Activated T-helper 1 cell treated with anti-CD3 and anti-CD28 coated beads, Interleukin-12 subunit alpha, Interleukin-12 subunit beta, Interleukin-2, Interleukin-4 antibody, amounts not matched to agents 30 ng/mL and 10 ng/mL and 1 ng/mL, durations not matched to agents 14 hours and 24 hours and 36 hours (primary cell): Measurements from ENCODE around the gene SH2D3C. TPM values are rescaled to one million over a fixed set of nuclear protein-coding genes. Genes with fewer than 3 reads are reported as not detected.

Source experiments
- DNase-seq: peaks from one replicate; pipeline ENCODE4 v3.0.0; 2021; ENCODE audit warnings: low spot score
- H3K27ac Mint-ChIP-seq: one replicate; pipeline ENCODE4 v1.8.0; 2021; ENCODE audit warnings: mild to moderate bottlenecking, mixed read lengths
- H3K27me3 Mint-ChIP-seq: one replicate; pipeline ENCODE4 v1.8.0; 2022; ENCODE audit warnings: mild to moderate bottlenecking, moderate library complexity, mixed read lengths; ENCODE audit not compliant: insufficient read depth
- H3K36me3 Mint-ChIP-seq: one replicate; pipeline ENCODE4 v1.8.0; 2021; ENCODE audit warnings: low read depth, mixed read lengths
- H3K4me1 Mint-ChIP-seq: one replicate; pipeline ENCODE4 v1.8.0; 2021; ENCODE audit warnings: low read depth, mixed read lengths
- H3K4me3 Mint-ChIP-seq: one replicate; pipeline ENCODE4 v1.8.0; 2021; ENCODE audit warnings: mild to moderate bottlenecking, moderate library complexity, mixed read lengths
- H3K9me3 Mint-ChIP-seq: one replicate; pipeline ENCODE4 v1.8.0; 2021; ENCODE audit warnings: mixed read lengths
- intact Hi-C: fragments of 100-400 bp; cut with micrococcal nuclease; formaldehyde crosslinking; loops from one replicate; pipeline ENCODE4 v1.15.1; 2024
- total RNA-seq: library from RNA; stranded (reverse); gene quantifications from 2 replicates; pipeline ENCODE4 v1.2.3, GENCODE V29; 2022

SH2D3C gene
- total RNA-seq, 1 donor from 2014 or later: 30.0 TPM

- intact Hi-C loops: loop anchor here (5.0 kb wide), 1 partner anchor 86 kb away; the partner anchor contains the start of gene STXBP1
- peaks cover 15% of the 10 kb centered on the region for H3K4me1 Mint-ChIP-seq
- H3K27ac Mint-ChIP-seq: no peak overlapping the region
- peaks cover 2% of the 10 kb centered on the region for H3K27me3 Mint-ChIP-seq
- H3K36me3 Mint-ChIP-seq: no peaks in the 10 kb centered on the region
- no peaks in the 10 kb centered on the region for H3K9me3 Mint-ChIP-seq
- H3K4me3 Mint-ChIP-seq: no peak overlapping the region
- no peak for DNase-seq
Observed at GRCh38 chr9:127698386-127698785, 80.1 kb downstream of the SH2D3C start.

GRCh38 chr9:127697575-127697974 lies 80.9 kb downstream of the SH2D3C start:
- DNase-seq: no peak
- Mint-ChIP-seq H3K36me3 (no peaks in the 10 kb centered on the region), H3K4me1 (peaks cover 15% of the 10 kb centered on the region), H3K9me3 (no peaks in the 10 kb centered on the region), H3K27ac (no peak overlapping the region), H3K27me3 (no peaks in the 10 kb centered on the region), H3K4me3 (no peak overlapping the region)
- intact Hi-C loops: loop anchor here (5.0 kb wide), 1 partner anchor 85 kb away; the partner anchor contains the start of gene STXBP1

- Mint-ChIP-seq H3K36me3 (no peaks in the 10 kb centered on the region), H3K27ac (no peak overlapping the region), H3K27me3 (no peaks in the 10 kb centered on the region), H3K4me1 (peaks cover 11% of the 10 kb centered on the region), H3K9me3 (no peaks in the 10 kb centered on the region), H3K4me3 (no peak overlapping the region)
- intact Hi-C loops: loop anchor here (5.0 kb wide), 1 partner anchor 83 kb away; the partner anchor contains the start of gene STXBP1
- DNase-seq: no peak
Observed at GRCh38 chr9:127694890-127695720, 83.4 kb downstream of the SH2D3C start.

GRCh38 chr9:127693697-127694096 lies 84.8 kb downstream of the SH2D3C start:
- Mint-ChIP-seq H3K36me3 (no peaks in the 10 kb centered on the region), H3K27ac (no peak overlapping the region), H3K4me3 (no peak overlapping the region), H3K9me3 (no peaks in the 10 kb centered on the region), H3K27me3 (no peaks in the 10 kb centered on the region), H3K4me1 (no peaks in the 10 kb centered on the region)
- DNase-seq: no peak
- intact Hi-C loops: no loop called here

GRCh38 chr9:127693143-127693542 lies 85.3 kb downstream of the SH2D3C start:
- Mint-ChIP-seq H3K36me3 (no peaks in the 10 kb centered on the region), H3K9me3 (no peaks in the 10 kb centered on the region), H3K27ac (no peak overlapping the region), H3K4me1 (no peaks in the 10 kb centered on the region), H3K27me3 (no peaks in the 10 kb centered on the region), H3K4me3 (no peak overlapping the region)
- no peak for DNase-seq
- intact Hi-C loops: no loop called here

- Mint-ChIP-seq H3K27ac (no peak overlapping the region), H3K36me3 (no peaks in the 10 kb centered on the region), H3K4me3 (no peak overlapping the region), H3K27me3 (no peaks in the 10 kb centered on the region), H3K9me3 (no peaks in the 10 kb centered on the region), H3K4me1 (no peaks in the 10 kb centered on the region)
- DNase-seq: no peak
- intact Hi-C loops: no loop called here
Observed at GRCh38 chr9:127692071-127692470, 86.4 kb downstream of the SH2D3C start.

GRCh38 chr9:127690735-127691134 lies 87.7 kb downstream of the SH2D3C start:
- no peak overlapping the region for H3K4me3 Mint-ChIP-seq
- H3K27ac Mint-ChIP-seq: no peak overlapping the region
- intact Hi-C loops: no loop called here
- H3K4me1 Mint-ChIP-seq: no peaks in the 10 kb centered on the region
- no peaks in the 10 kb centered on the region for H3K36me3 Mint-ChIP-seq
- no peaks in the 10 kb centered on the region for H3K27me3 Mint-ChIP-seq
- DNase-seq: no peak
- no peaks in the 10 kb centered on the region for H3K9me3 Mint-ChIP-seq

- Mint-ChIP-seq H3K36me3 (no peaks in the 10 kb centered on the region), H3K4me3 (no peak overlapping the region), H3K9me3 (no peaks in the 10 kb centered on the region), H3K27me3 (no peaks in the 10 kb centered on the region), H3K4me1 (no peaks in the 10 kb centered on the region), H3K27ac (no peak overlapping the region)
- no peak for DNase-seq
- intact Hi-C loops: no loop called here
Observed at GRCh38 chr9:127689329-127690000, 89.0 kb downstream of the SH2D3C start.

Other genes starting within 250 kb of the SH2D3C start
- 26.1 and 32.9 TPM in 2 replicates for gene STXBP1, start 166.4 kb downstream of the SH2D3C start, total RNA-seq
- gene CFAP157, start 71.7 kb downstream of the SH2D3C start, total RNA-seq: 0.20 and 0.26 TPM in 2 replicates
- gene PTRH1, start 63.0 kb downstream of the SH2D3C start, total RNA-seq: 22.9 and 23.5 TPM in 2 replicates
- gene TTC16, start 62.6 kb downstream of the SH2D3C start, total RNA-seq: 0.10 TPM in 1 of 2 replicates, not detected in the other
- 16.6 and 18.9 TPM in 2 replicates for gene TOR2A, start 43.4 kb downstream of the SH2D3C start, total RNA-seq
- 97.3 and 105 TPM in 2 replicates for gene CDK9, start 7.4 kb upstream of the SH2D3C start, total RNA-seq
- gene FPGS, start 24.2 kb upstream of the SH2D3C start, total RNA-seq: 128 and 130 TPM in 2 replicates
- gene ENG, start 76.0 kb upstream of the SH2D3C start, total RNA-seq: 32.2 and 33.0 TPM in 2 replicates
- 17.2 and 20.8 TPM in 2 replicates for gene AK1, start 99.0 kb upstream of the SH2D3C start, total RNA-seq
- 60.6 and 62.4 TPM in 2 replicates for gene ST6GALNAC6, start 120.9 kb upstream of the SH2D3C start, total RNA-seq
- 30.8 and 31.6 TPM in 2 replicates for gene ST6GALNAC4, start 138.4 kb upstream of the SH2D3C start, total RNA-seq
- gene PIP5KL1, start 152.1 kb upstream of the SH2D3C start, total RNA-seq: 1.1 and 1.2 TPM in 2 replicates
- 62.6 and 70.2 TPM in 2 replicates for gene DPM2, start 159.2 kb upstream of the SH2D3C start, total RNA-seq
- gene EEIG1, start 202.3 kb upstream of the SH2D3C start, total RNA-seq: 39.8 and 43.4 TPM in 2 replicates